Measurements from ENCODE around the gene POLR3H. TPM values are rescaled to one million over a fixed set of nuclear protein-coding genes. Genes with fewer than 3 reads are reported as not detected.

The POLR3H gene
- total RNA-seq: 22.3 TPM

GRCh38 chr22:41543854-41544670, at the start of gene POLR3H:
Gene POLR3H (minus strand): TSS chr22:41544470. CDS start chr22:41544101, 369 bp downstream.

GRCh38 chr22:41589391-41590241, 45.3 kb upstream of the POLR3H start, which contains the start of gene PMM1:
Gene PMM1 (minus strand): TSS chr22:41589840. CDS start chr22:41589805, 35 bp downstream.

Other genes starting within 250 kb of the POLR3H start
- gene ZC3H7B, start 242.9 kb downstream of the POLR3H start, total RNA-seq: 56.4 TPM
- 25.1 TPM for gene TEF, start 162.5 kb downstream of the POLR3H start, total RNA-seq
- gene TOB2, start 97.7 kb downstream of the POLR3H start, total RNA-seq: 53.4 TPM
- 37.9 TPM for gene PHF5A, start 75.8 kb downstream of the POLR3H start, total RNA-seq
- 88.2 TPM for gene ACO2, start 75.4 kb downstream of the POLR3H start, total RNA-seq
- 4.8 TPM for gene CSDC2, start 16.5 kb upstream of the POLR3H start, total RNA-seq
- gene PMM1, start 45.4 kb upstream of the POLR3H start, total RNA-seq: 18.6 TPM
- gene DESI1, start 76.6 kb upstream of the POLR3H start, total RNA-seq: 18.5 TPM
- gene XRCC6, start 76.8 kb upstream of the POLR3H start, total RNA-seq: 246 TPM
- gene SNU13, start 144.4 kb upstream of the POLR3H start, total RNA-seq: 75.9 TPM
- 0.82 TPM for gene MEI1, start 155.0 kb upstream of the POLR3H start, total RNA-seq

All from camera-type eye (tissue), 1 donor.